GM21723 (cell line): ENCODE results near the gene TMEM131L.
A peak's percentile ranks its signal among the peaks of the same experiment; 100 is the strongest.
"Not testable (repeated sequence)": the region's sequence is repeated elsewhere in the genome, so short reads cannot be mapped to it uniquely, and the experiment has no call there.

ENCODE experiments used
- ATAC-seq: cut with Tn5 transposase; IDR thresholded peaks from one replicate; pipeline ENCODE4 v1.9.1; 2021; ENCODE audit warnings: mild to moderate bottlenecking, moderate library complexity; ENCODE audit not compliant: unreplicated experiment

The TMEM131L gene

DNA sequence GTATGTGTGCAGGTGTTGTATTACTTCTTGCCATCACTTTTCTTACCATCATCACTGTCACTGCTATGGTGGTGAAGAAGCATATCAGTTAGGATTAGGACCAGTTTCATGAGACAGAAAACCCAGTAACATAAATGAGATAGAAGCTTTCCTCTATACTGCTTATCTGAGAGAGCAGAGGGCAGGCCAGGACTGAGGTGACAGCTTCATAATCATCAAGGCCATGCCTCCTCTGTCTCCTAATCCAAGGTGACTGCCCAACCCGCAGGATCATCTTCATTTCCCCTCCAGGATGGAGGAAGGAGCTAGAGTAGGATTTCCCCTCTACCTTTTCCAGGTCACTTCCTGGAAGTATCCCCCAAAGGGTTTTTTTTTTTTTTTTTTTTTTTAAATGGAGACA is 35.4 kb downstream of the TMEM131L start:
- ATAC-seq = no peak

DNA sequence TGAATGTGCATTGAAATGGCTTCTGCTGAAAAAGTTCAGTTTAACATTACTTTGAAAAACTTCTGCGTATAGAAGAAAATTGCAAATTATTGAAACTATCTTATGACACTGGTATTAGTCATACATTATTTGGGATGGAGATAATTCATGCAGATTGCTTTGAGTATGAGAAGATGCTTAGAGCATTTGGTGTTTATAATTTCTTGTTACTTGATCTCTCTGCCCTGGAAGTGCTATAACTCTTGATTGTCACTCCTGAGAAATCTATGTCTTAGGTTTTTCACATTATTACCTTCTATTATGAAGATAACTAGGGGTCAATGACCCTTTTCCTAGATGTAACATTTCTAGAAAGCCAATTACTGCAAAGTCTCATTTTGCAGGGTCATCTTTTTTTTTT is 36.4 kb downstream of the TMEM131L start:
- ATAC-seq = no peak

DNA sequence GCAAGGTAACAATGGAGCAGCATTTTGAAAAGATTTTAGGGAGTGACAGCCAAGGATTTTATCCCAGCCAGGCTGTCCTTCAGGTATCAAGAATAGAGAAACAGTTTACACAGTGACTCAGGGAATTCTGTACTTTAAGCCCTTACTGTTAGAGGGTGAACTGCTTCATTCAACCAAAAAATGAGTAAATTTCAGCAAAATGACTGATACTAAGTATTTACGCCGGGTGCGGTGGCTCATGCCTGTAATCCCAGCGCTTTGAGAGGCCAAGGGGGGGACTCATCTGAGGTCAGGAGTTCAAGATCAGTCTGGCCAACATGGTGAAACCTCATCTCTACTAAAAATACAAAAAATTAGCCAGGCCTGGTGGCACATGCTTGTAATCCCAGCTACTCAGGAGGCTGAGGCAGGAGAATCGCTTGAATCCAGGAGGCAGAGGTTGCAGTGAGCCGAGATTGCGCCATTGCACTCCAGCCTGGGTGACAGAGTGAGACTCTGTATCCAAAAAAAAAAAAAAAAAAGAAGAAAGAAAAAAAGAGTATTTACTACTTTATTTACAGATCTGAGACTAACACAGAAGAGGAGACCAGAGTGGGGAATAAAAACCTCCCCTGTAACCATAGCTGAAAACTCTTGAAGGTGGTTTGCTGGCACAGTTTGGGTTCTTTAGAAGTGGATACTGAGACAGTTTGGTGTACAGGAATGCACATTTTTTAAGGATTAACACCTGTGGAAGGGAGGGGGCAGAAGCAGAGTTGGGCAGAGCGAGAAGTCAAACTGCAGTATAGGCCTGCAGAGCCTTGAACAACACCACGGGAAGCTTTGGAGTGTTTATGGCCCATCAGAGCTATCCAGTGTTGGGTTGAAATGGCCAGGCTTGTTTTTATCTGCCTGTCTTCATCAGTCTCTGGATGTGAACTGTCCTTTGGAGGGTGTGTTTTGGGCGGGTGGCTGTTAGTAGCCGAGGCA is 40.5 kb downstream of the TMEM131L start:
- no peak for ATAC-seq

- ATAC-seq = no peak
These were observed 41.3 kb downstream of the TMEM131L start for GRCh38 chr4:153507310-153508073.

DNA sequence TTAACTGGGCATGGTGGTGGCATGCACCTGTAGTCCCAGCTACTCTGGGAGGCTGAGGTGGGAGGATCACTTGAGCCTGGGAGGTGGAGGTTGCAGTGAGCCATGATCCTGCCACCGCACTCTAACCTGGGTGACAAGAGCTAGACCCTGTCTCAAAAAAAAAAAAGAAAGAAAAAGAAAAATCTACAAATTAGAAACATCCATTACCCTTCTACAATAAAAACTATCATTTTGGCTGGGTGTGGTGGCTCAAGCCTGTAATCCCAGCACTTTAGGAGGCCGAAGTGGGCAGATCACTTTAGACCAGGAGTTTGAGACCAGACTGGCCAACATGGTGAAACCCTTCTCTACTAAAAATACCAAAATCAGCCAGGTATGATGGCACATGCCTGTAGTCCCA is 43.1 kb downstream of the TMEM131L start:
- ATAC-seq = not testable (repeated sequence)

DNA sequence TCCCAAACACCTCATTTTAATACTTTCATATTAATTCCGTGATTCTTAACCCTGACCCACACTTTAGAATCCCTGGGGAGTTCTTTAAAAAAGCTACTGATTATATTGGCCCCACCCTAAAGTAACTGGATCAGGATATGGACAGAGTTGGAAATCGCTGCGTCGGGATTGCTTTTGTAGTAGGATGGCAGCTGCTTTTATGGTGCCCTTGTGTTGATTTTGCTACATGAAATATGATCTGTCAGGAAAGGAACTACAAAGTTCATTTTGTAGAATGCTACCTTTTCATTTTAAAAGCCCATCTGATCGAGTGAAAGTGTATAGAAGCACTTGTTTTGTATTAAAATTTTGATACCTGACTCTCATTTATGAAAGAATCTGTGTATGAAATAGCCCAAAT is 43.6 kb downstream of the TMEM131L start:
- ATAC-seq = no peak

- no peak for ATAC-seq
These were observed 44.3 kb downstream of the TMEM131L start for GRCh38 chr4:153510252-153511001.

- no peak for ATAC-seq
These were observed 44.9 kb downstream of the TMEM131L start for GRCh38 chr4:153511104-153511503.

- no peak for ATAC-seq
These were observed 46.1 kb downstream of the TMEM131L start for GRCh38 chr4:153512162-153512852.

DNA sequence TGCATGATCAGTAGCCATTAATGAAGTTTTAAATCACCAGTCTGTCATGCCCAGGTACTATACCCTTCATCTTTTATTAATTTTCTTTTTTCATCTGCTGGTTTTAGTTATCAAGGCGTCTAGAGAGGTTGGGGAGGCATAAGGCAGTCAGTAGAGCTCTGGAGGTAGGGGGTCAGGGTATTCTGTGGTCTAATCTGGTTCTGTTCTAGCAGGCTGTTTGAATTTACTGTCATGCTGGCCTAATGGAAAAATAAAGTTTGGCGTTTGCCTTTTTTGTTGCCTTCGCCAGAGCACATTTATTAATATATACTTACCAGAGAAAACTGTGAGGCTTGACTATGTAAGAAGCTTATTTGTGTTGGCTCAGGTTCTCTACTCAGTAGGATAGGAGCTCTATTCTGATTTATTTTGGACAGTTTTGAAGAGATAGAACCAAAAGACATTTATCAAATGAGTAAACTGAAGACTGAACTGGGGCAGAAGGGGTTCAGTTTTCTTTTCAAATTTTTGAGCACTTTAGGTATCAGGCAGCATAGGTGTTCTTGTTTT is 46.9 kb downstream of the TMEM131L start:
- ATAC-seq = no peak

DNA sequence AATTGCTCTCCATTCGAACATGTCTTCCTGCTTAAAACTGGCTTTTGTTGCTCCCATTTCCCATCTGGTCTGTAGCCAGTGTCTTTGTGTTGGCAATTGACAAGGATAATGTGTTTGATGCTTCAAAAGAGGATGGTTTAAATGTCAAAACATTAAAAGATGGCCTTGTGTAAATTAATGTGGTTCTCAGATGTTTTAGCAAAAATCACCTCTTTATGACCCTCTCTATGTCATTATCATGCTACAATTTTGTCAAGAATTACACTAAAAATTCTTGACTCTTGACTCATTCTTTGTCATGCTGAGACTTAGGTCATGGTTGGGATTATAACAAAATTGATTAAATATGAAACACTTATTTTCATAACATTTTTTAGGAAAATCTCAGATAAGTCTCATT is 47.4 kb downstream of the TMEM131L start:
- no peak for ATAC-seq

GRCh38 chr4:153514001-153514526 is 47.9 kb downstream of the TMEM131L start:
- ATAC-seq = no peak

- no peak for ATAC-seq
These were observed 48.7 kb downstream of the TMEM131L start for GRCh38 chr4:153514688-153515426.

DNA sequence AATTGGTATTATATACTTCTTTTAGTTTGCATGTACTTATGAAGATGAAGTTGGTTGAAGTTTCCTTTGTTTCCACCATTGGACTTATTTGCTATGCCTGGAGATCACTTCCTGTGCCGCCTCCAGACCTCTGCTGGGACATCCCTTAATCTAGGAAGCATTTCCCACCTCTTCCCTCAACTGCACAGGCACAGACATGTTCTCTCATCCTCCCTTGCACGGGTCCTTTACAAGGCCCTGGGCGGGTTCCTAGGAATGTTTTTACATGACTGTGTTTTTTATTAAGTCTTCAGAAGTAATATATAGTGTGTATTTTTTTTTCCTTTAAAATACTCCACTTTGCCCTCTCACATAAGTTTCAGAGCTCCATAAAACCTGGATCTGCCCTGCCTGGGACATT is 51.0 kb downstream of the TMEM131L start:
- ATAC-seq = no peak

- no peak for ATAC-seq
These were observed 51.8 kb downstream of the TMEM131L start for GRCh38 chr4:153518001-153518400.

- peak; percentile 25 for ATAC-seq
These were observed 52.7 kb downstream of the TMEM131L start for GRCh38 chr4:153518637-153519389.

DNA sequence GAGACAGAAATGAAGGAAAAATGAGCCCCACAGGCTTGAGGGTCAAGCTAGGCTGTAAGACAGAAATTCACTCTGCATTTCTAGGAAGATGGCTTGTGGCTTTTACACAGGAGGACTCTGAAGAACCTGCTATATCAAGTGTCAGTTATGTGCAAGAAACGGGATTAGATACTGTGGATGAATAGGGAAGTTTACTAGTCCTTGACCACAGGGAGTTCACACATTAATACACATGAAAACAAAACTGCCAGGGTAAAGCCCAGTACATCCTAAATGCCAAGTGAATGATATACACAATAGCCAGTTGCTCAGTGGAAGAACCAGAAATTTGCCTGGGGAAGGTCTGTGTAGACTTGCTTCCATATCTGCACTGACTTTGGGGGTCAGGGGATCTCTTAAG is 53.5 kb downstream of the TMEM131L start:
- ATAC-seq = no peak

GRCh38 chr4:153520227-153520626 is 54.1 kb downstream of the TMEM131L start:
- no peak for ATAC-seq
